HepG2 (cell line): ENCODE measurements around the gene PDS5B. TPM values are rescaled to one million over a fixed set of nuclear protein-coding genes. Genes with fewer than 3 reads are reported as not detected.

ENCODE experiments used
- ATAC-seq: fragments of 200-7000 bp; cut with Tn5 transposase; 3 replicates; pipeline ENCODE4 v1.9.1; 2020; ENCODE audit warnings: mild to moderate bottlenecking, moderate library complexity
- BruUV-seq: library from RNA; stranded (reverse); fragments of 400-500 nt; replicated peaks from 2 replicates; lab custom pipeline; 2021; lab: Mats Ljungman, UMichigan
- CTCF ChIA-PET: fragments of 300-600 bp; formaldehyde crosslinking; extraction: SDS; loops from one replicate; lab custom pipeline; 2021; ENCODE audit warnings: low total read pairs, inconsistent platforms, low intra/inter-chr PET ratio; lab: Yijun Ruan, JAX
- POLR2A ChIA-PET: fragments of 350-600 bp; sonication (Branson Sonifier 250); formaldehyde crosslinking; loops from one replicate; lab custom pipeline; 2020; ENCODE audit warnings: antibody characterized with exemption, inconsistent platforms; lab: Yijun Ruan, JAX
- DNase-seq: peaks from one replicate; pipeline ENCODE4 v3.0.0-alpha.2; 2015; ENCODE audit warnings: low spot score
- FAIRE-seq: peaks from 3 replicates; lab custom pipeline; 2011; peaks lifted over from hg19 to GRCh38; lab: Jason Lieb, UNC
- H2AFZ ChIP-seq: one replicate; pipeline ENCODE4 v1.6.1; 2011; ENCODE audit warnings: low read length, inconsistent platforms
- H3K27ac ChIP-seq: fragments of 300-600 bp; 3 replicates; pipeline ENCODE4 v1.8.0; 2011; ENCODE audit warnings: mixed run types, mild to moderate bottlenecking, mixed read lengths, low read length, inconsistent platforms; ENCODE audit not compliant: insufficient read depth; ENCODE audit errors: extremely low read length
- H3K27me3 ChIP-seq, 2 experiments: fragments of 200-600 bp in 1 of 2; 2 replicates in 1 of 2; 3 replicates in 1 of 2; pipeline versions ENCODE4 v1.6.0 to v1.8.0; 2011; ENCODE audit warnings: low read length in 2 of 2, mild to moderate bottlenecking in 2 of 2, moderate library complexity in 2 of 2, inconsistent platforms in 1 of 2; ENCODE audit not compliant: insufficient read depth in 2 of 2, control insufficient read depth in 1 of 2
- H3K36me3 ChIP-seq, 2 experiments: fragments of 200-600 bp in 1 of 2; replicated peaks in 1 of 2; 2 replicates in 1 of 2; 3 replicates in 1 of 2; pipeline versions ENCODE4 v1.5.1 to v1.8.0; 2011; ENCODE audit warnings: low read length in 2 of 2, inconsistent platforms in 1 of 2; ENCODE audit not compliant: insufficient read depth in 2 of 2, control insufficient read depth in 1 of 2
- H3K4me1 ChIP-seq: 2 replicates; pipeline ENCODE4 v1.5.1; 2012; ENCODE audit warnings: low read length, inconsistent platforms; ENCODE audit not compliant: insufficient read depth
- H3K4me2 ChIP-seq: 2 replicates; pipeline ENCODE4 v1.6.0; 2011; ENCODE audit warnings: low read depth, low read length, inconsistent platforms
- H3K4me3 ChIP-seq, 3 experiments: fragments of 200-600 bp in 1 of 3; sonication (generic), shearing (Covaris generic) in 1 of 3; replicated peaks in 1 of 3; 2 replicates each; pipeline ENCODE4 v1.5.1; 2011 to 2016; ENCODE audit warnings: low read length in 3 of 3, inconsistent platforms in 2 of 3, low read depth in 2 of 3, mild to moderate bottlenecking in 2 of 3, control low read depth in 1 of 3, mixed read lengths in 1 of 3; ENCODE audit not compliant: insufficient read depth in 1 of 3
- H3K79me2 ChIP-seq: one replicate; pipeline ENCODE4 v1.6.1; 2011; ENCODE audit warnings: low read length, inconsistent platforms; ENCODE audit not compliant: insufficient read depth
- H3K9ac ChIP-seq: 2 replicates; pipeline ENCODE4 v1.6.0; 2011; ENCODE audit warnings: mild to moderate bottlenecking, low read depth, low read length, inconsistent platforms; ENCODE audit not compliant: insufficient read depth
- H3K9me3 ChIP-seq: 2 replicates; pipeline ENCODE4 v1.5.1; 2012; ENCODE audit warnings: mild to moderate bottlenecking, low read length
- H4K20me1 ChIP-seq: 2 replicates; pipeline ENCODE4 v1.6.0; 2011; ENCODE audit warnings: inconsistent platforms, mild to moderate bottlenecking, low read length, moderate library complexity; ENCODE audit not compliant: insufficient read depth
- AFF4 ChIP-seq: sonication (generic); formaldehyde crosslinking; IDR thresholded peaks from 2 replicates; pipeline ENCODE4 v1.4.0; 2020; ENCODE audit warnings: missing genetic modification reagents
- ARNTL ChIP-seq: sonication (generic); formaldehyde crosslinking; IDR thresholded peaks from 2 replicates; pipeline ENCODE4 v1.4.0; 2020; ENCODE audit warnings: mild to moderate bottlenecking, missing genetic modification reagents
- GATA4 ChIP-seq: sonication (generic); IDR thresholded peaks from 2 replicates; pipeline ENCODE4 v1.6.1; 2016; ENCODE audit warnings: antibody characterized with exemption, low read depth, borderline replicate concordance
- HDAC1 ChIP-seq: sonication (generic); formaldehyde crosslinking; IDR thresholded peaks from 2 replicates; pipeline ENCODE4 v1.5.1; 2020; ENCODE audit warnings: mild to moderate bottlenecking, missing genetic modification reagents
- MZF1 ChIP-seq: sonication (generic); formaldehyde crosslinking; IDR thresholded peaks from 2 replicates; pipeline ENCODE4 v1.8.1; 2023; ENCODE audit warnings: mild to moderate bottlenecking, missing genetic modification reagents, borderline replicate concordance
- NFIC ChIP-seq: IDR thresholded peaks from 2 replicates; pipeline ENCODE4 v1.6.1; 2012; ENCODE audit warnings: mild to moderate bottlenecking, low read length, inconsistent platforms
- POGZ ChIP-seq: sonication (generic); formaldehyde crosslinking; IDR thresholded peaks from 2 replicates; pipeline ENCODE4 v1.4.0; 2020; ENCODE audit warnings: mild to moderate bottlenecking, missing genetic modification reagents
- PPARG ChIP-seq: conservative IDR thresholded peaks from 2 replicates; pipeline ENCODE4 v1.6.1; 2016; ENCODE audit warnings: missing biosample characterization, missing genetic modification reagents
- PRDM10 ChIP-seq: sonication (generic); formaldehyde crosslinking; IDR thresholded peaks from 2 replicates; pipeline ENCODE4 v1.4.0; 2020; ENCODE audit warnings: low read depth, missing genetic modification reagents
- RARG ChIP-seq: sonication (generic); formaldehyde crosslinking; IDR thresholded peaks from 2 replicates; pipeline ENCODE4 v1.4.0; 2020; ENCODE audit warnings: low read depth, mild to moderate bottlenecking, missing genetic modification reagents
- SALL1 ChIP-seq: sonication (generic); formaldehyde crosslinking; IDR thresholded peaks from 2 replicates; pipeline ENCODE4 v1.8.0; 2022; ENCODE audit warnings: mild to moderate bottlenecking, missing genetic modification reagents
- ZNF101 ChIP-seq: sonication (generic); formaldehyde crosslinking; IDR thresholded peaks from 2 replicates; pipeline ENCODE4 v1.4.0; 2020; ENCODE audit warnings: mild to moderate bottlenecking, low read depth, missing genetic modification reagents, borderline replicate concordance
- ZNF121 ChIP-seq: sonication (generic); formaldehyde crosslinking; IDR thresholded peaks from 2 replicates; pipeline ENCODE4 v1.5.0; 2020; ENCODE audit warnings: mild to moderate bottlenecking, missing genetic modification reagents
- ZNF530 ChIP-seq: sonication (generic); formaldehyde crosslinking; IDR thresholded peaks from 2 replicates; pipeline ENCODE4 v1.5.0; 2020; ENCODE audit warnings: low read depth, mild to moderate bottlenecking, missing genetic modification reagents
- ZNF724P ChIP-seq: sonication (generic); formaldehyde crosslinking; IDR thresholded peaks from 2 replicates; pipeline ENCODE4 v1.8.0; 2022; ENCODE audit warnings: missing genetic modification reagents, borderline replicate concordance
- WGBS: methylation state at CpG from one replicate; pipeline ENCODE4 v1.1.6; 2017; ENCODE audit warnings: low lambda C conversion rate; 5-methylcytosine and 5-hydroxymethylcytosine counted together
- in situ Hi-C: cut with HindIII; loops from 2 replicates; pipeline ENCODE4 v1.10.0; 2017; ENCODE audit warnings: low pct_unique_long_range_greater_than_20kb; ENCODE audit not compliant: extremely low pct_ligation_motif_present
- intact Hi-C: fragments of 100-400 bp; cut with micrococcal nuclease; formaldehyde crosslinking; loops from one replicate; pipeline ENCODE4 v1.10.0; 2022; ENCODE audit not compliant: unreplicated experiment
- polyA plus RNA-seq, 8 experiments: library from polyadenylated mRNA; depleted of rRNA in 3 of 8; stranded (reverse) in 7 of 8; unstranded in 1 of 8; fragments of >200 nt; fragmentation: Illumina TruSeq in 4 of 8; extraction: Trizol in 4 of 8; gene quantifications; 2 replicates each; pipeline versions ENCODE4 v1.2.1 to v1.2.3, GENCODE V29; 2011 to 2016; ENCODE audit warnings: low read depth in 4 of 8, missing spikeins in 1 of 8, mixed read lengths in 1 of 8; ENCODE audit not compliant: insufficient read depth in 1 of 8
- total RNA-seq, 5 experiments: library from RNA; depleted of rRNA; stranded (reverse); fragments of >200 nt; fragmentation: Illumina TruSeq; extraction: Trizol; gene quantifications; 2 replicates each; pipeline ENCODE4 v1.2.3, GENCODE V29; 2016; ENCODE audit warnings: low read depth in 1 of 5
- TF ChIP-seq, protein P1 (sequence below): sonication (generic); formaldehyde crosslinking; IDR thresholded peaks from 2 replicates; pipeline ENCODE4 v1.5.0; 2020; ENCODE audit warnings: mild to moderate bottlenecking, missing genetic modification reagents, moderate library complexity

The PDS5B gene
- total and polyA plus RNA-seq, 2 of the 13 experiments (the other 11 are each of a cell fraction or from before 2014, with no cell fraction given) = 5.8 to 24.6 TPM

- in situ Hi-C loops (loop anchor here (25.0 kb wide), 1 partner anchor 637 kb away; no protein-coding TSS in a partner anchor), intact Hi-C loops (no loop called here)
- Histone ChIP-seq H3K4me2 (peak overlapping the region; percentile 66), H2AFZ (peak overlapping the region; percentile 71), H3K36me3 (no peaks in the 10 kb centered on the region), H3K4me1 (peaks cover 20% of the 10 kb centered on the region), H3K79me2 (no peaks in the 10 kb centered on the region), H3K27me3 (no peaks in the 10 kb centered on the region; a peak in 1 of 5 replicates), H3K9ac (peak overlapping the region; percentile 24), H3K27ac (peak overlapping the region; percentile 33), H3K4me3 (peak overlapping the region in 2 of 3 experiments; percentile 31 to 38; a peak in 3 of 6 replicates), H3K9me3 (no peaks in the 10 kb centered on the region), H4K20me1 (no peaks in the 10 kb centered on the region)
- CTCF ChIA-PET = no interaction called here
- WGBS = 0% methylated on average over 3 of the region's 3 CpGs
- BruUV-seq = no TSS peak
- DNase-seq (peak; percentile 48), ATAC-seq (peak; percentile 99), FAIRE-seq (peak; percentile 70)
- POLR2A ChIA-PET = no interaction called here
- 0 out of 2 replicates have a peak, but pooled peaks have one; percentile 32 for TF ChIP-seq HDAC1 (CRISPR knock-in tag)
- 0 out of 2 replicates have a peak, but pooled peaks have one; percentile 23 for TF ChIP-seq ZNF121 (CRISPR knock-in tag)
- no peak for TF ChIP-seq RARG
- peak; percentile 62; the same call in 1 of the 2 replicates for TF ChIP-seq POGZ (CRISPR knock-in tag)
- TF ChIP-seq AFF4 = no peak
- TF ChIP-seq MZF1 (CRISPR knock-in tag) = no peak
- no peak for TF ChIP-seq NFIC
- TF ChIP-seq ZNF101 (CRISPR knock-in tag) = no peak
- TF ChIP-seq SALL1 = peak; percentile 85
- TF ChIP-seq ARNTL (CRISPR knock-in tag) = no peak
- TF ChIP-seq ZNF530 = no peak
- no peak for TF ChIP-seq PRDM10 (CRISPR knock-in tag)
- TF ChIP-seq PPARG (CRISPR knock-in tag) = peak; percentile 51; the same call in 1 of the 2 replicates
- TF ChIP-seq GATA4 = no peak
- TF ChIP-seq ZNF724P (CRISPR knock-in tag) = no peak
- TF ChIP-seq, protein P1, sequence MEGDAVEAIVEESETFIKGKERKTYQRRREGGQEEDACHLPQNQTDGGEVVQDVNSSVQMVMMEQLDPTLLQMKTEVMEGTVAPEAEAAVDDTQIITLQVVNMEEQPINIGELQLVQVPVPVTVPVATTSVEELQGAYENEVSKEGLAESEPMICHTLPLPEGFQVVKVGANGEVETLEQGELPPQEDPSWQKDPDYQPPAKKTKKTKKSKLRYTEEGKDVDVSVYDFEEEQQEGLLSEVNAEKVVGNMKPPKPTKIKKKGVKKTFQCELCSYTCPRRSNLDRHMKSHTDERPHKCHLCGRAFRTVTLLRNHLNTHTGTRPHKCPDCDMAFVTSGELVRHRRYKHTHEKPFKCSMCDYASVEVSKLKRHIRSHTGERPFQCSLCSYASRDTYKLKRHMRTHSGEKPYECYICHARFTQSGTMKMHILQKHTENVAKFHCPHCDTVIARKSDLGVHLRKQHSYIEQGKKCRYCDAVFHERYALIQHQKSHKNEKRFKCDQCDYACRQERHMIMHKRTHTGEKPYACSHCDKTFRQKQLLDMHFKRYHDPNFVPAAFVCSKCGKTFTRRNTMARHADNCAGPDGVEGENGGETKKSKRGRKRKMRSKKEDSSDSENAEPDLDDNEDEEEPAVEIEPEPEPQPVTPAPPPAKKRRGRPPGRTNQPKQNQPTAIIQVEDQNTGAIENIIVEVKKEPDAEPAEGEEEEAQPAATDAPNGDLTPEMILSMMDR (CRISPR knock-in tag) = peak; percentile 52
These were observed 36.5 kb upstream of the PDS5B start for GRCh38 chr13:32549788-32550187.
